GM19467 (cell line): ENCODE results near the gene EEPD1.

ENCODE experiments used
- ATAC-seq: cut with Tn5 transposase; IDR thresholded peaks from one replicate; pipeline ENCODE4 v1.9.1; 2021; ENCODE audit warnings: mild to moderate bottlenecking, moderate library complexity; ENCODE audit not compliant: unreplicated experiment

EEPD1 gene

GRCh38 chr7:36297364-36298009 is 144.4 kb downstream of the EEPD1 start:
- ATAC-seq = no peak

DNA sequence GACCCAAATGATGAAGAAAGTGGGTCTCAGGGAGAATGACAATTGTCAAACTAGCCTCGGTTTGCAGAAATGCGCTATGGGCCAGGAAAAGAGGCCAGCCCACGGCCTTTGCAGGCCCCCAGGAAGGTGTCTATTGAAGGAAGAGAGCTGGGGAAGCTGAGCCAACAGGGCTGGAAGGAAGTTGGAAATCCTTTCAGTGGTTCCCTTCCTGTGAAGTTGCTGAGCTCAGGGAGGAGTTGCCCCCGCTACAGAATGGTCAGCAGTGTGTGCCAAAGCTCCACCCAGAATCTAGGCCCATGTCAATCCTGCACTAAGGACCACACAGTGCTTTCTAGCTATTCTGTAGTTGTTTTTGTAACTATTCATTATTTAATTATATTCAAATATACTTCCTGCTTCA is 145.1 kb downstream of the EEPD1 start:
- ATAC-seq = no peak

DNA sequence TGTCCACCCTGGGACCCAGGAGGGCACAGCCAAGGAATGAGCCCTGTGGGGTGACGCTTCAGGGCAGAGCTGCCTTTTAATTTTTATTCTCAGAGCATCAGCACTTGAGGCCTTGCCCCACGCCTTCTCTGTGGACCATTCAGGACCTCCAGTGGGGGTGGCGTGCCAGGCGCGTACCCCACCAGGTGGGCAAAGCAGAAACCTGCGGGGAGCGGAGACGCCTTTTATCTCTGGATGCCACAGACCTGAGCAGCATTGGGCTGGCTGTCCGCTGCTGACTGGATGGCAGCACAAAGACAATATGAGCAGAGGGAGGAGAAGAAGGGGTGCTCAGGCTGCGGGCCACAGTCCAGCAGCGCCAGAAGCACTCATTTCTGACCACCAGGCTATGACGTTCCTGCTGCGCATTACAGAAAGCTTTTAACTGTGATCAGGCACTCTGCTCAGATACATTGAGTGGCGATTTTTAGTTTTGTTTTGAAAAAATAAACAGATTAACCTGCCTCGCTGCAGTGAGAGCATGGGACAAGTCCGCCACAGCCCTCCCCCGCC is 146.2 kb downstream of the EEPD1 start:
- ATAC-seq = no peak

DNA sequence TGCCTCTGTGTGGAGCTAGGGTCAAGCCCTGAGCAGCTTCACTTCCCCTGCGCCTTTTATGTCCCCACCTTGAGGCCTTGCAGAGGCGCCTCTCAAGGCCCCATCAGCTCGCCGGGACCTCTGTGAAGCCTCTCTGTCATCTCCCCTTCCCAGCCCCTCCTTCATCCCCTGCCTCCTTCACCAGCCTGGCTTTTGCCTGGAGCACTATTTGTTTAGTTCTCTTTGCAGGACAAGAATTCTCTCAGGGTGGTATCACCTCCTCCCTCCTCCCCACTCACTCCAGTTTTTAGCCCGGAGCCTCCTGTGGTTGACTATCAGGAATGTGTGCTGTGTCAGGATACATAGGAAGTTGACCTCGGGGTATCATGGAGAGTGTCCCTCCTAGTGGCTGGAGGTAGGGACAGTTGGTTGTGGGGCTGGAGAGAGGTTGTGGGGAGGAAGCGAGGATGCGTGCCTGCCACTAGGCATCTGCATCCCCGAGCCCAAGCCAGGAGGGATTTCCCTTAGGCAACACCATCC is 146.8 kb downstream of the EEPD1 start:
- ATAC-seq = no peak

DNA sequence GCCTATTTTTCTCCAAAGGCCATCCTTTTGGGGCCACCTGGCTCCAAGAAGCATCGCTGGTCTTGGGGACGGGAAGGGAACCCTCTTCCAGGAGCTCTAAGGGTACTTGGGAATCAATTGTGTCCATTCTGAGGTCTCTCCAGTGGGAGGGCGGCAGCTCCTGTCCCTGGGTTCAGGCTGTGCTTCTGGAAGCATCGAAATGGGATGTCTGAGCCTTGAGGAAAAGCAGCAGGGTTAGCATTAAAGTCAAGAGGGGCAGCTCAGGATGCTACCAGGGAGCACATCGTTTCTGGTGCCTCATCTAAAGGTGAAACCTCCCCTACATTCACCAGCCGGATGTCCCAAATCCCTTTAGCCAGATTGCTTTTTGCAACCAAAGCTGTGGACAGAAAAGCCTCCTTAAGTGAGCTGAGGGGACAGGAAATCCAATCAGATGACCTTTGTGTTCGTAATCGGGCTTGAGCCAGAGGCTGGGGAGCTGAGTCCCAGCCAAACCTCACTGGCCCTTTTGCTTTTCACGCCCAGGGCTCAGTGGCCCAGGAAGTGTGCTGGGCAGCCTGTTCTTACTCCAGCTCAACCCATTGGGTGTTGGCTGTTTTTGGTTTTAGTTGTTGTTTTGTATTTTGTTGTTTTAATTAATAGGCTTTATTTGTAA is 147.8 kb downstream of the EEPD1 start:
- no peak for ATAC-seq

- no peak for ATAC-seq
These were observed 149.1 kb downstream of the EEPD1 start for GRCh38 chr7:36301914-36302771.

DNA sequence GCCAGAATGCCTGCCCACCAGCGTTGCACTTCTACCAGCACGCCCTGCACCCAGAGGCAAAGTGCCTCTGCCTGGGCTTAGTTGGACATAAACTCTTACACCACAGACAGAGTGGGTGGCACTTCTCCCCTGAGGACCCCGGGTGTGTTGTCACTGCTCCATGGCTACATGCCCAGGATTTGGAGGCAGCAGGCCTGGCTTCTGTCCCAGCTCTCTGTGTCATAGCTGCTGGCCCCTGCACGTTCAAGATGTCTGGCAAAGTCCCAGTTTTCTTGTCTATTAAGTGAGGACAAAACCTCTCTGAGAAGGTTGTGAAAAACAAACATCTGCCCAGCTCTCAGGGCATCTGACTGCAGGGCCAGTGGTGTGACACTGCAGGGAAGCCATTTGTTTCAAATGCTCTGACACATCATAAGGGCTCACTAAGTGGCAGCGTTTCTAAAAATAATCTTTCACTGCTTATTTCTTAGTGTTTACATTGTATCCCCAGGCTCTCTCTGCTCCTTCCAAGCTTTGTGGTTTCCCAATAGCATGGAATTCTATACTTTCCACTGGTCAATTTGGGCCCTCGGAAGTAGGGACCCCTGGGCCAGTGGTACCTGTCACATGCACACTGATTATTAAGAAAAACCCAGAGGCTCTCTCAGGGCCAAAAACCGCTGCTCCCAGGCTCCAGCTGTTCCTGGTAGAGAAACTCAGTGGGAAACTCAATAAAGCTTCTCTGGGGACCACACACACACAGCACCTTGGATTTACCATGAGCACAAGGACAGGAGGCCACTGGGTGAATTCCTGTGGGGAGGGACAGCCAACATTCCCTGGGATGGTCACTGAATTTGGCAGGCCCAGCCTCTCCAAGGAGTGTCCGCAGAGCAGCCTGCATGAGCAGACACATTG is 150.4 kb downstream of the EEPD1 start:
- no peak for ATAC-seq

DNA sequence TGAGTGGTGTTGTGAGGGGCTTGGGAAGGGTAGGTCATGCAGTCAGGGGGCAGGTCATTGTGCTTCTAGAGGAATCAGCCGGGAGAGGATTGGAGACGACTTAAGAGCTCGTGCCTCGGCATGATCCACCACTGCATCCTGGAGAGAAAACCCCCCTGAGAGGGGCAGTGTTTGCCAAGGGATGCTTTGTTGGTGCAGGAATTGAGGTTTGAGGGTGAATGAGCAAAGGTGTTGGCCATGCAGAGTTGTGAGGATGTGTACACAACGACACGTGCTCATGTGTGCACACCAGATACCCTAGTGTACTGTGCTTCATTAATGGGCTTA is 151.0 kb downstream of the EEPD1 start:
- no peak for ATAC-seq

DNA sequence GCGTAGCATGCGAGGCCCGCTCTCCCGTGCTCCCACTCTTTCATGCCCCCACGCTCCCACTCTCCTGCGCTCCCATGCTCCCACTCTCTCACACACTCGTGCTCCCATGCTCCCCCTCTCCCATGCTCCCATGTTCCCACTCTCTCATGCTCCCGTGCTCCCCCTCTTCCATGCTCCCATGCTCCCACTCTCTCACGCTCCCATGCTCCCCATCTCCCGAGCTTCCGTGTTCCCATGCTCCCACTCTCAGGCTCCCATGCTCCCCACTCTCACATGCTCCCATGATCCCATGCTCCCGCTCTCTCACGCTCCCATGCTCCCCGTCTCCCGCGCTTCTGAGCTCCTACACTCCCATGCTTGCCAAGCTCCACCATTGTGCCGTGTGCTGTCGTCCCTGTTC is 152.2 kb downstream of the EEPD1 start:
- ATAC-seq = no peak

- ATAC-seq = no peak
These were observed 152.6 kb downstream of the EEPD1 start for GRCh38 chr7:36305648-36306047.

DNA sequence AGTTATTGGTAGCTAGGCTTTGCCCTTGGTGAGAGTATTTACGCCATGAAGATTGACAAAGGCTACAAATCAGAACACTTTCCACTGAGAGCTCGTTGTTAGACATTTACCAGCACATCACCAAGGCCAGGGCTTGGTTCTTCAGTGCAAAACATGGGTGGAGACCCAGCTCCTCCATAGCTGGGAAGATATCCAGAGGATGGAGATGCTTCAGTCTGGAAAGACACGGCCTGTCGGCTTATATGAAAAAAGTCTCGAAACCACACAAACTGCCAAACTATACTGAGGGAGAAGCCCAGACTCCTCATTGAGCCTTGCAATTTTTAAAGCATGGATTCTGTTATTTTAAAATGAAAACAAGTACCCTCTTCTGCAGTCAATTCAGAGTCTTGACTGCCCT is 153.2 kb downstream of the EEPD1 start:
- ATAC-seq = no peak

- no peak for ATAC-seq
These were observed 153.7 kb downstream of the EEPD1 start for GRCh38 chr7:36306722-36307121.

DNA sequence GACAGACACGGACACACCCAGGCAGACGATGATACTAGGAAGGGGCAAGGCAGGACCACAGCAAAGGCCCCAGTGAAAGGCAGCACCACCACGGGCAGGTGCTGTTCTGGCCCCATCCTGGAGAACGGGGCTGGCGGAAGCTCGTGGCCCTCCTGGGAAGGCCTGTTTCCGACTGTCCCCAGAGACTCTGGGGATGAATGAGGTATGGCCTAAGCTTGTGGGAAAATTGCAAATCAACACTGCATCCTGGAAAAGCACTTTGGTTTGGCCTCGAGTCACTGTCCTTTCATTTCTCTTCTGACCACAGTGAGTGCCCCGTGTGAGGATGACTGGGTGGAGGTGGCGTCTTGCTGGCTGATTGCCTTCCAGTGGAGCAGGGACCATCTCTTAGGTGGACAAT is 155.0 kb downstream of the EEPD1 start:
- ATAC-seq = no peak

GRCh38 chr7:36309301-36309700 is 156.2 kb downstream of the EEPD1 start:
- ATAC-seq = no peak

DNA sequence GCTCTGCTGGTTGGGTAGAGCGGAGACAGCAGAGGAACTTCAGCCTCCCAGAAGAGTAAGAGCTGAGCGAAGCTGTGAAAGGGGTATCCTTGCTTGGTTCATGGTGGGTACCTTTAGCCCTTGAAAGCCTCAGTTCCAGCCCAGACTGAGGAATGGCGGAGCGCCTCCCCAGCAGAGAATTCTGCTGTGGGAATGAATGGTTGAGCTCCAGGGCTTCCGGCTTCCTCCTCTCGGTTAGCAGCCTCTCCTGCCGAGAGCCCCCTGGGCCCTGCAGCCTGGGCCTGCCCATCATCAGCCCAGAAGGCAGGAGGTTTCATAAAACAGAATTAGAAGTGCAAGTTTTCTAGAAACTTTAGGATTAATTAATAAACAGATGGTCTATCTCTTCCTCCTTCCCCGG is 156.7 kb downstream of the EEPD1 start:
- ATAC-seq = no peak

- ATAC-seq = no peak
These were observed 157.8 kb downstream of the EEPD1 start for GRCh38 chr7:36310897-36311296.

DNA sequence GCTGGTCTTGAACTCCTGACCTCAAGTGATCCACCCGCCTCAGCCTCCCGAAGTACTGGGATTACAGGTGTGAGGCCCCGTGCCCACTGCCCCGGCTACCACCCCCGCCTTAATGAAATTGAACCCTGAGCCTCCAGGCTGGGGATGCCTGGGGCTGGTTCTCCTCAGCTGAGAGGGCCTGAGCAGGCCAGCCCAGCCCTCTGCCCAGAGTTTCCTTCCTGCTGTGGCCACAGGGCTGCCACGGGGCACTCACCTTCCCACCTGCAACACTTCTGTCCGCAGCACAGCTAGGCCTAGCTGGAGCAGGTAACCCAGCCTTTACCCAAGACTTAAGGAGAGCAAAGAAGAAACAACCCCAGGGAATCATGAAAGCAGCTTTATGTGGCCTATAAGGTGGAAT is 158.5 kb downstream of the EEPD1 start:
- ATAC-seq = no peak

DNA sequence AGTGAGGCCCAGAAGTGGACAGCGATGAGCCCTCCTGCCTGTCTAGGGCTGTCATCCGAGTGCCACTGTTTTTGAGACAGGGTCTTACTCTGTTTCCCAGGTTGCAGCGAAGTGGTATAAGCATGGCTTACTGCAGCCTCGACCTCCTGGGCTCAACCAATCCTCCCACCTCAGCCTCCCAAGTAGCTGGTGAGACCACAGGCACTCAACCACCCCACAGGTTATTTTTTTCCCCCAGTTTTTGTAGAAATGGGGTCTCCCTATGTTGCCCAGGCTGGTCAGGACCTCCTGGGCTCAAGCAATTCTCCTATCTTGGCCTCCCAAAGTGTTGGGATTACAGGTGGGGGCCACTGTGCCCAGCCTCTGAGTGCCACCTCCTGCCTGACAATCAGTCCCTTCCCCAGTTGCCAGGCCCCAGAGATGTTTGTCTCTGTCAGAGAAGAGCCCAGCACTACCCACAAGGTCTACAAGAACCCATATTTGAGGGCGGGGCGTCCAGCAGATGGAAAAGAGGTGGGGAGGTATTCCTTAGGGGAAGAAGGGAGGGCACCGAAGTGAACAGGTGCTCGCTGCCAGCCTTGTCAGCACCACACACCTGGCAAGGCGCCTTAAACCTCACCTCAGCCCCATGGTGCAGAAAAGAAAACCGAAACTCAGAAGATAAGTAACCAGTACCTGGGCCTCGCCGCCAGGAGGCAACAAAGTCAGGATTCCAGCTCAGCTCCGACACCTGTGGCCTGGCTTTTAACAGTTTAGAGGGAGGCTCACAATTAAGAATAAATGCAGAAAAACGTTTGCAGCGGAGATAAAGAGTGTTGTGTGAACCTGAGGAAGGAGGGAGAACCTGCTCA is 159.2 kb downstream of the EEPD1 start:
- no peak for ATAC-seq

- no peak for ATAC-seq
These were observed 159.9 kb downstream of the EEPD1 start for GRCh38 chr7:36312915-36313334.

DNA sequence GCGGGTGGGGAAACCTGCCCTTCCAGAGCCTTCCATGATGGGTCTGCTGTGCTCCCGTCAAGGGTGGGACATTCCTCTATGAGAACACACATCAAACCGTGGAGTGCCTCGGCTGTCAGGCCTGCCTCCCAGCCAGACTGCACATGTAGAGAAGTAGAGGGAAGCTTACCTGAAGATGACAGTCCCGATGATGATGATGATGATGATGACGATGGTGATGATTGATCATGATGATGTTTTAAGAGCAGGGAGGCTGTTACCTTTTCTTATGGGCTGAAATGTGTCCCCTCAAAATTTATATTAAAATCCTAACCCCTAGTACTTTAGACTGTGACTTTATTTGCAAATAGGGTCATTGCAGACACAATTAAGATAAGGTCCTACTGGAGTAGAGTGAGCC is 160.6 kb downstream of the EEPD1 start:
- no peak for ATAC-seq
